Mesendoderm (in vitro differentiated cells): ENCODE data around the gene IFNAR1.
"Not testable (repeated sequence)": the region's sequence is repeated elsewhere in the genome, so short reads cannot be mapped to it uniquely, and the experiment has no call there.

ENCODE experiments used
- DNase-seq: peaks from one replicate; pipeline ENCODE4 v3.0.0; 2013
- H2AK5ac ChIP-seq: 2 replicates; pipeline ENCODE4 v1.6.1; 2013; ENCODE audit warnings: low read length, inconsistent platforms
- H2BK120ac ChIP-seq: 2 replicates; pipeline ENCODE4 v1.6.1; 2013; ENCODE audit warnings: low read depth, mild to moderate bottlenecking, low read length, moderate library complexity, mixed read lengths
- H2BK15ac ChIP-seq: replicated peaks from 2 replicates; pipeline ENCODE4 v1.6.1; 2013; ENCODE audit warnings: low read depth, mild to moderate bottlenecking, moderate library complexity
- H2BK5ac ChIP-seq: 2 replicates; pipeline ENCODE4 v1.6.1; 2013; ENCODE audit warnings: low read length, inconsistent platforms
- H3K18ac ChIP-seq: 2 replicates; pipeline ENCODE4 v1.6.1; 2013; ENCODE audit warnings: mild to moderate bottlenecking, low read length, mixed read lengths
- H3K23ac ChIP-seq: one replicate; pipeline ENCODE4 v1.6.1; 2013; ENCODE audit warnings: low read length
- H3K27ac ChIP-seq: 2 replicates; pipeline ENCODE4 v1.5.1; 2013; ENCODE audit warnings: low read depth, mild to moderate bottlenecking, inconsistent platforms, low read length, moderate library complexity
- H3K27me3 ChIP-seq: 2 replicates; pipeline ENCODE4 v1.6.1; 2013; ENCODE audit warnings: low read length, control low read depth, mild to moderate bottlenecking, inconsistent platforms; ENCODE audit not compliant: insufficient read depth, poor library complexity
- H3K36me3 ChIP-seq: 2 replicates; pipeline ENCODE4 v1.6.1; 2013; ENCODE audit warnings: low read length, inconsistent platforms; ENCODE audit not compliant: control insufficient read depth, insufficient read depth
- H3K4ac ChIP-seq: one replicate; pipeline ENCODE4 v1.6.1; 2013; ENCODE audit warnings: low read depth, mild to moderate bottlenecking, low read length, moderate library complexity
- H3K4me1 ChIP-seq: 2 replicates; pipeline ENCODE4 v1.6.1; 2013; ENCODE audit warnings: low read depth, low read length, inconsistent platforms; ENCODE audit not compliant: control insufficient read depth
- H3K4me2 ChIP-seq: 2 replicates; pipeline ENCODE4 v1.6.1; 2013; ENCODE audit warnings: low read length
- H3K4me3 ChIP-seq: 2 replicates; pipeline ENCODE4 v1.5.1; 2013; ENCODE audit warnings: mild to moderate bottlenecking, low read length
- H3K56ac ChIP-seq: one replicate; pipeline ENCODE4 v1.6.1; 2013; ENCODE audit warnings: low read length
- H3K79me1 ChIP-seq: 2 replicates; pipeline ENCODE4 v1.6.1; 2013; ENCODE audit warnings: low read length, inconsistent platforms
- H3K79me2 ChIP-seq: 2 replicates; pipeline ENCODE4 v1.6.1; 2013; ENCODE audit warnings: mild to moderate bottlenecking, low read length; ENCODE audit not compliant: control insufficient read depth, insufficient read depth
- H3K9ac ChIP-seq: 2 replicates; pipeline ENCODE4 v1.6.1; 2013; ENCODE audit warnings: low read length, inconsistent platforms
- H4K5ac ChIP-seq: one replicate; pipeline ENCODE4 v1.6.1; 2013; ENCODE audit warnings: low read length
- H4K8ac ChIP-seq: one replicate; pipeline ENCODE4 v1.6.1; 2013; ENCODE audit warnings: low read depth, mild to moderate bottlenecking, control low read depth, low read length, moderate library complexity
- WGBS: extraction: QIAGEN DNeasy Blood & Tissue Kit; methylation state at CpG from one replicate; pipeline ENCODE4 v1.1.7; 2013; ENCODE audit warnings: low lambda C conversion rate, missing lambda C conversion rate; ENCODE audit not compliant: insufficient coverage; ENCODE audit errors: extremely low coverage; 5-methylcytosine and 5-hydroxymethylcytosine counted together

The IFNAR1 gene

GRCh38 chr21:33360881-33361602 lies 36.3 kb downstream of the IFNAR1 start:
- H3K18ac ChIP-seq: no peak overlapping the region
- peak; percentile 81 for DNase-seq
- H4K8ac ChIP-seq: no peak overlapping the region

GRCh38 chr21:33362044-33362555 lies 37.3 kb downstream of the IFNAR1 start:
- Histone ChIP-seq H3K4me1 (no peaks in the 10 kb centered on the region), H3K79me2 (no peaks in the 10 kb centered on the region), H3K4me2 (peak overlapping the region; percentile 25), H3K23ac (no peak overlapping the region), H4K8ac (no peak overlapping the region), H3K36me3 (no peaks in the 10 kb centered on the region), H3K56ac (peak overlapping the region; percentile 28), H3K18ac (peak overlapping the region; percentile 12), H2BK5ac (no peak overlapping the region), H2BK120ac (no peak overlapping the region), H3K27ac (no peak overlapping the region), H3K9ac (peak overlapping the region; percentile 45), H2AK5ac (no peak overlapping the region), H3K79me1 (no peaks in the 10 kb centered on the region), H4K5ac (no peak overlapping the region), H3K4ac (no peak overlapping the region), H2BK15ac (no peak overlapping the region), H3K4me3 (no peak overlapping the region), H3K27me3 (no peaks in the 10 kb centered on the region)
- no CpG with 5 or more reads among the region's 12 CpGs for WGBS
- DNase-seq: peak; percentile 54

More at GRCh38 chr21:33360881-33361602, 36.3 kb downstream of the IFNAR1 start:
- H3K23ac ChIP-seq: no peak overlapping the region
- H3K4ac ChIP-seq: no peak overlapping the region
- H3K27ac ChIP-seq: no peak overlapping the region
- H3K4me1 ChIP-seq: no peaks in the 10 kb centered on the region
- H3K56ac ChIP-seq: no peak overlapping the region
- H3K79me2 ChIP-seq: no peaks in the 10 kb centered on the region
- H2BK5ac ChIP-seq: no peak overlapping the region
- peaks cover under 1% of the 10 kb centered on the region for H3K36me3 ChIP-seq
- no peak overlapping the region for H2BK15ac ChIP-seq
- no peak overlapping the region for H2AK5ac ChIP-seq
- WGBS: no CpG with 5 or more reads among the region's 14 CpGs
- H3K27me3 ChIP-seq: no peaks in the 10 kb centered on the region
- H3K4me2 ChIP-seq: no peak overlapping the region
- no peak overlapping the region for H4K5ac ChIP-seq
- H2BK120ac ChIP-seq: no peak overlapping the region
- H3K4me3 ChIP-seq: no peak overlapping the region
- H3K9ac ChIP-seq: no peak overlapping the region
- H3K79me1 ChIP-seq: no peaks in the 10 kb centered on the region

- not testable (repeated sequence) for H3K9ac ChIP-seq, H4K8ac ChIP-seq, H3K27ac ChIP-seq, H3K4me1 ChIP-seq, H3K36me3 ChIP-seq, H3K79me2 ChIP-seq, DNase-seq, H3K4me3 ChIP-seq, H4K5ac ChIP-seq, H2BK120ac ChIP-seq, H3K23ac ChIP-seq, H3K79me1 ChIP-seq, H2BK15ac ChIP-seq, H3K18ac ChIP-seq, H2BK5ac ChIP-seq, H3K4me2 ChIP-seq, H3K56ac ChIP-seq, H3K27me3 ChIP-seq, H3K4ac ChIP-seq, H2AK5ac ChIP-seq
- no CpG with 5 or more reads among the region's 10 CpGs for WGBS
These were observed 39.3 kb downstream of the IFNAR1 start for GRCh38 chr21:33363911-33364609.

- Histone ChIP-seq H3K36me3 (peaks cover 2% of the 10 kb centered on the region), H3K9ac (no peak overlapping the region), H3K4ac (no peak overlapping the region), H3K4me1 (no peaks in the 10 kb centered on the region), H3K23ac (no peak overlapping the region), H3K56ac (no peak overlapping the region), H3K18ac (no peak overlapping the region), H3K27ac (no peak overlapping the region), H3K4me2 (no peak overlapping the region), H3K79me2 (no peaks in the 10 kb centered on the region), H3K4me3 (no peak overlapping the region), H2BK120ac (no peak overlapping the region), H2BK15ac (no peak overlapping the region), H2AK5ac (no peak overlapping the region), H4K5ac (no peak overlapping the region), H3K79me1 (no peaks in the 10 kb centered on the region), H3K27me3 (no peaks in the 10 kb centered on the region), H2BK5ac (no peak overlapping the region), H4K8ac (no peak overlapping the region)
- whole genome bisulfite sequencing: no CpG with 5 or more reads among the region's 5 CpGs
- DNase-seq: no peak
These were observed 40.1 kb downstream of the IFNAR1 start for GRCh38 chr21:33364830-33365229.

- Histone ChIP-seq H2BK5ac (no peak overlapping the region), H3K27me3 (no peaks in the 10 kb centered on the region), H3K79me1 (no peaks in the 10 kb centered on the region), H3K18ac (no peak overlapping the region), H3K36me3 (peaks cover 2% of the 10 kb centered on the region), H3K4ac (no peak overlapping the region), H2AK5ac (no peak overlapping the region), H2BK120ac (no peak overlapping the region), H3K79me2 (no peaks in the 10 kb centered on the region), H4K8ac (no peak overlapping the region), H3K4me1 (no peaks in the 10 kb centered on the region), H3K4me3 (peak overlapping the region; percentile 6), H3K9ac (no peak overlapping the region), H3K56ac (no peak overlapping the region), H3K23ac (no peak overlapping the region), H2BK15ac (no peak overlapping the region), H3K4me2 (no peak overlapping the region), H4K5ac (no peak overlapping the region), H3K27ac (no peak overlapping the region)
- peak; percentile 13 for DNase-seq
- no CpG with 5 or more reads among the region's 7 CpGs for WGBS
These were observed 42.7 kb downstream of the IFNAR1 start for GRCh38 chr21:33367309-33367973.
